Heart left ventricle (tissue), 13 donors: ENCODE data around the gene OXNAD1.

Experiments
- CTCF ChIP-seq, 12 donors: fragments of 200-600 bp; sonication (generic) in 4 of 12; IDR thresholded peaks; one replicate each; pipeline versions ENCODE4 v1.5.0 to v1.8.0; 2018 to 2022; ENCODE audit warnings: antibody characterized with exemption in 12 of 12, mild to moderate bottlenecking in 5 of 12
- POLR2A ChIP-seq, 2 donors: fragments of 450-650 bp; IDR thresholded peaks; one replicate each; pipeline ENCODE4 v1.6.1; 2017; ENCODE audit warnings: antibody characterized with exemption in 2 of 2, mild to moderate bottlenecking in 2 of 2, moderate library complexity in 2 of 2
- donor health status: ischemic (EF 13 %, LVEDD 7.1; RV severe dilation, severe dysfunction).
- donor health status: DM: no; HTN: yes; CAD: no.
- donor health status: DM: no; HTN: no; CAD: no.
- donor health status: ischemic (EF 25% LVEDD 6.9; RV normal size, moderate dysfunction).
- donor health status: ischemic (EF 25% LVEDD 5.7; RV mildly dilated, moderate dysfunction).
- donor health status: ischemic (EF 35%, LVEDD 5.7; RV mildly dilated, moderate dysfunction).
- donor health status: nonischemic (EF 11% LVEDD 7.7; RV severe dilation, severe dysfunction).
- donor health status: DM: yes; HTN: yes; CAD: no.
- donor health status: PGD.
- donor health status: ischemic (EF 29% LVEDD 5.4; RV normal size, mild dysfunction).
- donor health status: nonischemic (EF 23%, LVEDD 6.1; RV moderate dilation, normal function).

- no peak for TF ChIP-seq CTCF (IDR thresholded peaks at IDR 0.05)
- TF ChIP-seq POLR2A (IDR thresholded peaks at IDR 0.05) = no peak
Observed at GRCh38 chr3:16233806-16234205, 31.2 kb upstream of the OXNAD1 start.
